Fibroblast of gingiva (primary cell): ENCODE data around the gene APCDD1L.
"Not testable (repeated sequence)": the region's sequence is repeated elsewhere in the genome, so short reads cannot be mapped to it uniquely, and the experiment has no call there.

ENCODE experiments used
- DNase-seq: peaks from one replicate; pipeline ENCODE4 v3.0.0-alpha.2; 2011; ENCODE audit warnings: low read depth

The APCDD1L gene

DNA sequence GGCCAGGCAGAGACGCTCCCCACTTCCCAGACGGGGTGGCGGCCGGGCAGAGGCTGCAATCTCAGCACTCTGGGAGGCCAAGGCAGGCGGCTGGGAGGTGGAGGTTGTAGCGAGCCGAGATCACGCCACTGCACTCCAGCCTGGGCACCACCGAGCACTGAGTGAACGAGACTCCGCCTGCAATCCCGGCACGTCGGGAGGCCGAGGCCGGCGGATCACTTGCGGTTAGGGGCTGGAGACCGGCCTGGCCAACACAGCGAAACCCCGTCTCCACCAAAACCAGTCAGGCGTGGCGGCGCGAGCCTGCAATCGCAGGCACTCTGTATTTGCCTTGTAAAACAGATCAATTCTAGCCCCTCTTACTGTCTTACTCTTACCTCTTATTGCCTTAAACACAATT is 100.4 kb downstream of the APCDD1L start:
- DNase-seq, result not testable (repeated sequence)

- not testable (repeated sequence) for DNase-seq
Observed at GRCh38 chr20:58414216-58414615, 101.0 kb downstream of the APCDD1L start.
